HCT116 (cell line): ENCODE measurements around the gene PET117. TPM values are rescaled to one million over a fixed set of nuclear protein-coding genes. Genes with fewer than 3 reads are reported as not detected.

Experiments used
- ATAC-seq: fragments of 200-7000 bp; cut with Tn5 transposase; 2 replicates; pipeline ENCODE4 v1.9.1; 2020; ENCODE audit warnings: mild to moderate bottlenecking, moderate library complexity
- BruUV-seq: library from RNA; stranded (reverse); fragments of 400-500 nt; replicated peaks from 2 replicates; lab custom pipeline; 2021; lab: Mats Ljungman, UMichigan
- CTCF ChIA-PET: fragments of 300-600 bp; sonication (Branson Sonifier 250); formaldehyde crosslinking; loops from one replicate; lab custom pipeline; 2021; ENCODE audit warnings: antibody characterized with exemption; lab: Charles Lee
- POLR2A ChIA-PET: fragments of 300-600, 350-600 bp; sonication (Branson Sonifier 250); formaldehyde crosslinking; loops from one replicate; lab custom pipeline; 2021; ENCODE audit warnings: antibody characterized with exemption; lab: Charles Lee
- RAD21 ChIA-PET, 2 experiments: fragments of 300-600 bp; sonication (Branson Sonifier 250); formaldehyde crosslinking; loops; one replicate each; lab custom pipeline; 2023; ENCODE audit warnings: low total read pairs in 2 of 2; ENCODE audit not compliant: uncharacterized antibody in 2 of 2, unreplicated experiment in 2 of 2, low non-redundant PET in 1 of 2; lab: Charles Lee
- DNase-seq: peaks from one replicate; pipeline ENCODE4 v3.0.0-alpha.2; 2010; ENCODE audit warnings: low read depth, low spot score
- H2AFZ ChIP-seq: fragments of 200-600 bp; shearing (Covaris generic), sonication (generic); 2 replicates; pipeline ENCODE4 v1.6.1; 2017; ENCODE audit warnings: low read depth, mixed run types, mixed read lengths, antibody characterized with exemption, low read length; ENCODE audit not compliant: poor library complexity, severe bottlenecking
- H3K27ac ChIP-seq: 2 replicates; pipeline ENCODE4 v1.5.1; 2012; ENCODE audit warnings: low read depth, low read length
- H3K27me3 ChIP-seq: fragments of 200-600 bp; sonication (generic); 2 replicates; pipeline ENCODE4 v1.6.1; 2016; ENCODE audit warnings: mixed run types, low read length, mixed read lengths; ENCODE audit not compliant: insufficient read depth
- H3K36me3 ChIP-seq, 2 experiments: fragments of 200-500 bp in 1 of 2; fragments of 200-600 bp in 1 of 2; sonication (Bioruptor generic) in 1 of 2; sonication (generic) in 1 of 2; 2 replicates each; pipeline versions ENCODE4 v1.5.1 to v1.6.1; 2014 to 2016; ENCODE audit warnings: low read length in 2 of 2, inconsistent platforms in 1 of 2, mixed read lengths in 1 of 2, mixed run types in 1 of 2; ENCODE audit not compliant: insufficient read depth in 2 of 2, control insufficient read depth in 1 of 2
- H3K4me1 ChIP-seq, 2 experiments: fragments of 200-600 bp in 1 of 2; sonication (generic) in 1 of 2; 2 replicates each; pipeline versions ENCODE4 v1.5.1 to v1.6.1; 2012 to 2017; ENCODE audit warnings: low read length in 2 of 2, inconsistent platforms in 1 of 2, mild to moderate bottlenecking in 1 of 2, mixed read lengths in 1 of 2, mixed run types in 1 of 2, moderate library complexity in 1 of 2; ENCODE audit not compliant: insufficient read depth in 2 of 2, control insufficient read depth in 1 of 2
- H3K4me2 ChIP-seq: fragments of 200-600 bp; sonication (generic); 2 replicates; pipeline ENCODE4 v1.6.1; 2017; ENCODE audit warnings: mixed run types, low read length, mixed read lengths
- H3K4me3 ChIP-seq, 2 experiments: fragments of 200-600 bp in 1 of 2; sonication (generic) in 1 of 2; replicated peaks in 1 of 2; 2 replicates each; pipeline ENCODE4 v1.5.1; 2011 to 2016; ENCODE audit warnings: low read length in 2 of 2, control low read depth in 1 of 2, low read depth in 1 of 2, mild to moderate bottlenecking in 1 of 2, mixed read lengths in 1 of 2, mixed run types in 1 of 2
- H3K79me2 ChIP-seq: fragments of 200-600 bp; sonication (generic); 2 replicates; pipeline ENCODE4 v1.6.1; 2017; ENCODE audit warnings: mild to moderate bottlenecking, mixed run types, low read length, moderate library complexity, mixed read lengths; ENCODE audit not compliant: insufficient read depth
- H3K9ac ChIP-seq: fragments of 200-600 bp; sonication (generic); 2 replicates; pipeline ENCODE4 v1.6.1; 2016; ENCODE audit warnings: low read length, mixed read lengths
- H3K9me2 ChIP-seq: fragments of 200-600 bp; sonication (generic), shearing (Covaris generic); 2 replicates; pipeline ENCODE4 v1.6.1; 2017; ENCODE audit warnings: mixed run types, mild to moderate bottlenecking, moderate library complexity; ENCODE audit not compliant: insufficient read depth
- H3K9me3 ChIP-seq, 2 experiments: fragments of 200-500 bp in 1 of 2; fragments of 200-600 bp in 1 of 2; sonication (Bioruptor generic) in 1 of 2; sonication (generic) in 1 of 2; 2 replicates each; pipeline ENCODE4 v1.6.1; 2014 to 2017; ENCODE audit warnings: low read length in 2 of 2, mixed read lengths in 2 of 2, inconsistent platforms in 1 of 2, low read depth in 1 of 2, mild to moderate bottlenecking in 1 of 2, mixed run types in 1 of 2, moderate library complexity in 1 of 2; ENCODE audit not compliant: control insufficient read depth in 1 of 2, insufficient read depth in 1 of 2
- H4K20me1 ChIP-seq: fragments of 200-600 bp; sonication (generic), shearing (Covaris generic); 2 replicates; pipeline ENCODE4 v1.6.1; 2017; ENCODE audit warnings: mixed run types, mild to moderate bottlenecking, moderate library complexity; ENCODE audit not compliant: insufficient read depth
- CTCF ChIP-seq, 3 experiments: fragments of 200-600 bp in 1 of 3; sonication (generic) in 1 of 3; IDR thresholded peaks in 2 of 3; conservative IDR thresholded peaks in 1 of 3; 2 replicates each; pipeline ENCODE4 v1.5.1; 2012 to 2017; ENCODE audit warnings: low read depth in 2 of 3, low read length in 2 of 3, antibody characterized with exemption in 1 of 3, borderline replicate concordance in 1 of 3, control low read depth in 1 of 3, mild to moderate bottlenecking in 1 of 3, mixed read lengths in 1 of 3, mixed run types in 1 of 3, moderate library complexity in 1 of 3; ENCODE audit not compliant: insufficient read depth in 1 of 3
- EGR1 ChIP-seq: IDR thresholded peaks from 2 replicates; pipeline ENCODE4 v1.6.1; 2012; ENCODE audit warnings: low read depth
- ELF1 ChIP-seq: IDR thresholded peaks from 2 replicates; pipeline ENCODE4 v1.6.1; 2012; ENCODE audit warnings: low read depth, borderline replicate concordance
- EZH2phosphoT487 ChIP-seq: fragments of 200-600 bp; IDR thresholded peaks from 2 replicates; pipeline ENCODE4 v1.6.1; 2018; ENCODE audit warnings: antibody characterized with exemption, borderline replicate concordance
- FOSL1 ChIP-seq: IDR thresholded peaks from 2 replicates; pipeline ENCODE4 v1.6.1; 2012; ENCODE audit warnings: low read depth
- TCF7L2 ChIP-seq: IDR thresholded peaks from 2 replicates; pipeline ENCODE4 v1.7.0; 2011; ENCODE audit warnings: borderline replicate concordance, inconsistent platforms; ENCODE audit not compliant: insufficient read depth, insufficient read length; ENCODE audit errors: extremely low read depth
- YY1 ChIP-seq: IDR thresholded peaks from 2 replicates; pipeline ENCODE4 v1.6.1; 2011; ENCODE audit warnings: low read length, low read depth, moderate library complexity, mild to moderate bottlenecking; ENCODE audit not compliant: insufficient replicate concordance; ENCODE audit errors: extremely low read depth
- ZBTB33 ChIP-seq: IDR thresholded peaks from 2 replicates; pipeline ENCODE4 v1.6.1; 2011; ENCODE audit warnings: mild to moderate bottlenecking, low read length, moderate library complexity; ENCODE audit not compliant: insufficient replicate concordance; ENCODE audit errors: extremely low read depth
- intact Hi-C: fragments of 100-400 bp; cut with micrococcal nuclease; formaldehyde crosslinking; loops from 2 replicates; pipeline ENCODE4 v1.10.0; 2022
- total RNA-seq: library from RNA; stranded (reverse); gene quantifications from one replicate; pipeline ENCODE4 v1.2.1, GENCODE V29; 2021; ENCODE audit not compliant: unreplicated experiment

The PET117 gene
- total RNA-seq, 1 experiment from 2014 or later, result 22.3 TPM

GRCh38 chr20:18164356-18164755 lies 26.7 kb downstream of the PET117 start:
- Histone ChIP-seq H3K9ac (no peak overlapping the region), H2AFZ (no peak overlapping the region), H3K4me3 (no peak overlapping the region), H3K9me2 (no peaks in the 10 kb centered on the region), H3K9me3 (no peaks in the 10 kb centered on the region), H3K27me3 (no peaks in the 10 kb centered on the region), H3K36me3 (peaks cover 0 to 8% of the 10 kb centered on the region in 2 experiments; a peak in 2 of 4 replicates), H3K4me2 (no peak overlapping the region), H3K79me2 (no peaks in the 10 kb centered on the region), H3K27ac (no peak overlapping the region)
- CTCF ChIA-PET, result no interaction called here
- RAD21 ChIA-PET, result no interaction called here
- no peak for DNase-seq
- intact Hi-C loops, result no loop called here
- BruUV-seq, result no TSS peak
- no peak for ATAC-seq
- no peak for TF ChIP-seq FOSL1
- TF ChIP-seq, all 23 proteins: peak for 0
- no peaks in the 10 kb centered on the region for H3K4me1 ChIP-seq
- no peaks in the 10 kb centered on the region for H4K20me1 ChIP-seq
- POLR2A ChIA-PET, result no interaction called here

- Histone ChIP-seq H3K27me3 (no peaks in the 10 kb centered on the region), H3K4me2 (no peak overlapping the region), H3K27ac (no peak overlapping the region), H3K4me1 (no peaks in the 10 kb centered on the region), H3K9me3 (no peaks in the 10 kb centered on the region), H3K36me3 (peaks cover 0 to 8% of the 10 kb centered on the region in 2 experiments; a peak in 2 of 4 replicates), H4K20me1 (no peaks in the 10 kb centered on the region), H3K79me2 (no peaks in the 10 kb centered on the region), H3K9ac (no peak overlapping the region), H3K9me2 (no peaks in the 10 kb centered on the region), H2AFZ (no peak overlapping the region), H3K4me3 (no peak overlapping the region)
- BruUV-seq, result no TSS peak
- DNase-seq (no peak), ATAC-seq (no peak)
- POLR2A ChIA-PET, result no interaction called here
- TF ChIP-seq EGR1 (no peak), YY1 (no peak), EZH2phosphoT487 (no peak), ZBTB33 (no peak), TCF7L2 (no peak), CTCF (IDR thresholded peaks at IDR 0.05 in 2 of 3, conservative IDR thresholded peaks at IDR 0.05 in 1 of 3; ENCODE audit: borderline replicate concordance in 1 of 3, insufficient read depth in 1 of 3, low read depth in 2 of 3, low read length in 2 of 3) (no peak), ELF1 (no peak), FOSL1 (no peak)
- intact Hi-C loops, result no loop called here
- RAD21 ChIA-PET, result no interaction called here
- CTCF ChIA-PET, result no interaction called here
These were observed 27.9 kb downstream of the PET117 start for GRCh38 chr20:18165553-18165952.
